Measurements from ENCODE around the gene CAPN13.

The CAPN13 gene

DNA sequence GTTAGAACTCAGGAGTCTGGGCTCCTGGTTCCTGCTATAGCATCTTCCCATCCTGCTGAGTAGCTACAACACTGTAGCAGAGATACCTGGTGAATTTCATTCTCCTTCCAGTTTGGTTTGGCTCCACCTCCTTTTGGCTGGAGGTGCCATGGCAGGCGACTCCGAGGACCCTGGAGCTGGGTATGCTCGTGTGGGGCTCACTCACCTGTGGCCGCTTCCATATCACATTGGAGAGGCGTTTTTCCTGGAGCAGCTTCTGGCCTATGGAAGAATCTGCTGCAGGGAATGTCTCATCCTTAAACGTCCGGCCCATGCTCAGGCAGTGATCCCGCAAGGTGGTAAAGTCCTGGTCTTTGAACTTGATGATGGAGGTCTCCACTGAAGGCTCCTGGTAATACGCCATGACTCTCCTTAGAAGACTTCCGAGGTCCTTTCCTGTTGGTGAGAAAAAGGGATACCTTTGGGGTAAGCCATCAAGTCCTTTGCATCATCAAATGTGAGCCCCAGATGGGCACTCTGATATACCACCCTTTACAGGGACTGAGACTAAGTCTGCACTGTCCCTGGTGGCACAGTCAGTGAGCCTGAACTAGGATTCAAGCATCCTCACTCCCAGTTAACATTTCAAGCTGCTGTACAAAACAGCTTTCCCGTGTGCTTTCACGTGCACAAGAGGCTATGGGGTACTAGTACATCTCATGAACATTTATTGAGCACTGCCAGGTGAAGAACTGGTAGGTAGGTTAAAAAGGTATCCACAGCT lies 20.1 kb downstream of the CAPN13 start:
- no peak for DNase-seq

GRCh38 chr2:30784682-30785081 lies 22.6 kb downstream of the CAPN13 start:
- DNase-seq: no peak

DNA sequence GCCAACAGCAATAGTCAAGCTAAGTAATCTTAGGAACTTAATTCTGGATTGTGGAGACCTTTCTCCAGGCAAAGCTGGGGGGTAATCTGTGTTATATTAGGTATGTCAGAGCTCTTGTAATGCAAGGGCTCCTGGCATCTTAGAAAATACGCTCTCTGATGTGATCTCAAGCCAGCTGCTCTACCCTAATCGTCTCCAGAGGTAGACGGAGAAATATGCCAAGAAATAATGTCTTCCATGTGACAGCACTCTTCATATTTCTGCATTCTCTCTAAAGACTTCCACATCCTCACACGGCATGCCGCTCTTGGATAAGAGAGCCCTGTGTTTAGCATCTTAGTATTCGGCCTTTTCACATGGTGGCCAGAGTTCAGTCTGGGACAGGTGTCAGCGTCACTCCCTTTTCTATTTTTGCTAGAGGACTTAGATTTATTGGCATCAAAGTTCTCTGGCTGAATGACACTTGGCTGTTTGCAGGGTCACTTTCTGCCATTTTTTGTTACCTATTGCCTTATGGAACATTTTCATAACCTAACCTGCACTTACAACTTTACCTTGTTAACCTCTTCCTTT lies 25.2 kb downstream of the CAPN13 start:
- DNase-seq: no peak

- no peak for DNase-seq
Measured at GRCh38 chr2:30781451-30781850, 25.8 kb downstream of the CAPN13 start.

- no peak for DNase-seq
Measured at GRCh38 chr2:30780776-30781330, 26.4 kb downstream of the CAPN13 start.

DNA sequence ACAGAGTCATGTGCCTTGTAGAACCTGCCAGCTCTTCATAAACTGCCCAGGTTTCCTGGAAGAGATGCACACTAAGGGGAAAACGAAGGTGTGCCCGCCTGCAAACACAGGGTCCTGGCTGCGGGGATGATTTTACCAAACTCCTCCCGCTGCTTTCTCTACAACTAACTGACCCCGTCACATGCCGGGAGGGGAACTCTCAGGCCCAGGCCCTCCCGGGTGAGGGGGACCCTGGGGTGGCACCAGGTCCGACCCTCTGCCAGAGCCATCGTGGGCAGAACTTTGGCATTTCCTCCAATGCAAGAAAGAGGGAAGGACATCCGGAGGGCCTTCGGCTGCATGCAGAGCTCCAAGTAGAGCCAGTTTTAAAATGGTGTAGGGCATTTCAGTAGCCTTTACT lies 28.6 kb downstream of the CAPN13 start:
- no peak for DNase-seq

- no peak for DNase-seq
Measured at GRCh38 chr2:30777661-30778505, 29.4 kb downstream of the CAPN13 start.

- DNase-seq: no peak
Measured at GRCh38 chr2:30776831-30777635, 30.2 kb downstream of the CAPN13 start.

DNA sequence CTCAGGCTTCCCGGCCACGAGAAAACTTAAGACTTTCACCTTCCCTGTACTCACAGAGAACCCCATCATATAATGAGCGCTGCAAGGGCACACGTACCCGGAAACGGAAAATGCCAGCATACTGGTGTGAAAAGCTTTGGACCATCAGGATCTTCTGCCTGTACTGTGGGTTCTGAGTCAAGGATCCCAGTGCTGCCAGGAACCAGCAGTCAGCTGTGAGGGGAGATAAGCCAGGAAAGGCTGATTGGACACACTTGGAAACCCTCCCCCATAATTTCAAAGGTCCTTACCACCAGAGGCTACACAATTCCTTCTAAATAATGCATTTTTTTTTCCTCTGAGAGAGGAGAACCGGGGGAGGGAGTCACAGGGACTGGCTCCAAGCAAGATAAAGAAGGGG lies 31.4 kb downstream of the CAPN13 start:
- no peak for DNase-seq

DNA sequence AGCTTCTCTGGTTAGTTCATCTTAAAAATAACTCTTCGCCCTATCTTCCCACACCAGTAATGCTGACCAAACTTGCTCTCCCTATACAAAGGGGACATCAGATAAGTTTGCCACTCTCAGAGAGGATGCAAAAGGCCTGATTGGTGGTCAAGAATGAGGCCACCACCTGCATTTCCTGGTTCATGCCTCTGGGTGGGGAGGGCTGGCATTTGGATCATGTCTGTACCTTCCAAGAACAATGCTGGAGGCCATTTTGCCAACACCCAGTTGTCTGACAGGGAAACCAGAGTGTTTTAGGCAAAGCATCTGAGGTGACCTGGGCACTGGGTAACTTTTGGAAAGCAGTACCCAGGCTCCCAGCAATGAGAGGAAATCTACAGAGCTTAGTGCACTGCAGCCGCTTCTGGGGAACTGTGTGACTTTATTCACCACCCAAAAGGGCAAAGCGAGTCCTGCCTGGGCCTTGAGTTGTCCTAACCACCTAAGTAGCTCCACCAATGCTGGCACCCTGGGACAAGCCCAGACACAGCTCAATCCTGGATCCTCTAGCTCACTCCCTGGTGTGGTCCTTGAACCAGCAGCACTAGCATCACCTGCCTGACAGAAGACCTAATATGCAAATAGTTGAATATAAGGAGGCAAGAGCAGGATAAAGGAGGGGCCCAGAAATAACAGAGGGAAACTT lies 35.1 kb downstream of the CAPN13 start:
- no peak for DNase-seq

DNA sequence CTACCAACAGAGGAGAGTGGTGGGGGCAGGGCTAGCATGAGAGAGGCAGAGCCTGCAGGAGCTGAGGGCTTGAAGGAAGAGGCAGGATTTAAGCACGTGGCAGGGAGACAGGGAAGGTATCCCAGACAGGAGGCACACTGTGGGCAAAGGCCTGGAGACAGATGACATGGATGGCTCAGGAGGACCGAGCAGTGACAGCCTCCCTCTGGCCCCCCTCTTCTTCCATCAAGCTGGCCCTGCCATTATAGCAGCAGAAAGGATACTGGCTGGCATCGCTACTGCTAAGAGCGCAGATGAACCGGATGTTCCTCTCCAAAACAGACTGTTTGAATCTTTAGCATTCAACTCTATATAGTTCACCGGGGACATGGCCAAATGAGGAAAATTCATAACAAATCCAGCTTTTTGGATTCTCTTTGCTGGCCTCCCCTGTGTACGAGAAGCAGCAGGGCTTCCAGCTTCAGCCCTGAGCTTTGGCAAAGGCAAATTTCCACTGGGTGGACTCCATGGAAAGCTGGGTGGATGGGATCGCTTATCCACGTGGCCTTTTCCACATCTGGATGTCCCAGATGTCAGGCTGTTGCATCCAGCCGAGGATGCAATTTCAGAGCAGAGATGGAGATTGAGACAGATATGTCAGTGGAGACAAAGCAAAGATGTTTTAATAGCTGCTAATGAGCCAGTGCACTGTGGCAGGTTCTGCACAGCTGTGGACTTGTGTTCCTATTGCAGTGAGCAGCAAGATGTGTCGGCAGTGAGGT lies 36.2 kb downstream of the CAPN13 start:
- DNase-seq: no peak

DNA sequence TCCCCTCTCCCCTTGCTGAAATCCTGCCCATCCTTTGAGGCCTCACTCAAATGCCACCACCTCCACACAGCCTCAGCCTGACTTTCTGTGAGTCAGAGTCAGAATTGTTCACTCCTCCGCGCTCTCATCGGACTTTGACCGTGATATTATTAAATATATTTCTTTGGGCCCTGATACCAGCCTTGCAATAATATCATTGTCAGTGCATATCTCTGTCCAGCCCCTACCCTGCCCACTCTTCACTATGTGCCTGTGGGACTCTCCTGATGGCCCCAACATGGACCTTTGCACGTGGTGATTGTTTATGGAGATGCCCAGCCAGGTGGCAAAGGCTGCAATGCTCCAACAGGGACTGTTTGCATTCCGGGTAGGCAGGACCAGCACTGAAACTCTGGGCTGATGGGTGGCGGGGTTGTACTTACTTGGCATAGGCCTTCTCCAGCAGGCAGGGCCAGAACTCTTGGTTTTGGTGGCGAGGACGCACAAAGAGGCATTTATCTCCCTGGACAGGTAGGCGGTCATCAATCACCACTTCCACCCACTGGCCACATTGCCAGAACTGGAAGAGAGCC lies 37.3 kb downstream of the CAPN13 start:
- no peak for DNase-seq

- DNase-seq: no peak
Measured at GRCh38 chr2:30769481-30769780, 37.8 kb downstream of the CAPN13 start.

- DNase-seq: no peak
Measured at GRCh38 chr2:30768708-30769480, 38.4 kb downstream of the CAPN13 start.

GRCh38 chr2:30768036-30768686 lies 39.1 kb downstream of the CAPN13 start:
- DNase-seq: no peak

DNA sequence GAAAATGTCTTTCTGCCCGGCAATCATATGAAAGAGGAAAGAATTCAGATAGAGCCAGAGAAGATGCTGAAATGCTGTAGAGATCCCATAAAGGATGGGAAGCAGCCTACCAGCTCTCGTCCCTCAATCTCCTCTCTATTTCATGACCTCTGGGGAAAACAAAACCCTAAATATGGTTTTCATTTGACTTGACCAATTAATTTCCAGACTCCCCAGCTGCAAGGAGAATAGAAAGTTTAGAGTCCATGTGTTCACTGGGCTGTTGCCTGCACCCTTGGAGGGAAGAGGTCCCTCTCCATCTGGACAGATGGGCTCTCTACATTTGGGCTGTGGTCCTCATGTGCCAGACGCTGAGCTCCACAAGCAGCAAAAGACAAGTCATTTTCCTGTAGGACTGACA lies 40.6 kb downstream of the CAPN13 start:
- DNase-seq: no peak

GRCh38 chr2:30765876-30766470 lies 41.3 kb downstream of the CAPN13 start:
- DNase-seq: no peak

- DNase-seq: no peak
Measured at GRCh38 chr2:30765191-30765590, 42.1 kb downstream of the CAPN13 start.

- DNase-seq: no peak
Measured at GRCh38 chr2:30764021-30764800, 43.0 kb downstream of the CAPN13 start.

Measured in stimulated activated naive CD4-positive, alpha-beta T cell treated with Interleukin-2 at 50 U/mL for 16 hours (primary cell).